NCI-H1105 (cell line): ENCODE measurements around the gene TEX26.
"Not testable (repeated sequence)": the region's sequence is repeated elsewhere in the genome, so short reads cannot be mapped to it uniquely, and the experiment has no call there.

Experiments
- DNase-seq: peaks from one replicate; lab custom pipeline; 2025; lab: John Stamatoyannopoulos, UW

TEX26 gene

DNA sequence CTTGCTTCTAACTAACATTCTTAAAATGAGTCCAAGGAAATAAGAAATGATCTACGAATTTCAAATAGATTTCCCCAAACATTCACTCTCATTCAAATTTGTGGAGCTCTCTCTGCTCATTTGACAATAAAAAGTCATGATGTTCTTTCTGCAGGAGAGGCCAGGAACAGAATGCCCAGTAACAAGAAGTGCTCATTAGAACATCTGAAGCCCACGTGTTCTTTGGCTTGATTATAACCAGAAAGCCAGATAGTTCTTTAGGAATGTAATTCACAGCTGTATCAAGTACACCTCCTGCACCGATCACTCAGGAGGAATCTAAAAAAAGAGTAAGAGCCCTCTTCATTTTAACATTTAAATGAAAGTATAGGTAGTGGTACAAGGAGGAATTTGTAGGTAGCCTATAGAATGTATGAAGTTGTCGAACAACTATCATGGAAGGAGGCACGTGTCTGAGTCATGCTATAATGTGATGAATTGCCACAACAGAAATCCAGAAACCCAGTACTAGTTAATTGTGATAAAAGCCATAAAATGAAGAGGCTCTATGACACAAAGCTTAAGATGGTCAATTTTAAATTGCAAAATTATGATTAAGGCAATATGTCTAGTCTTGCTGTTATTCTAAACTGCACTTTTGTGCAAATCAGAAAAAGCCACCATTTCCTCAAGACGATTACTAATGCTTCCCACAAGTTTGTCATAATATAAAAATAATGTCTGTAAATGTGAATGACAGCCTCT lies 13.6 kb upstream of the TEX26 start:
- no peak for DNase-seq

DNA sequence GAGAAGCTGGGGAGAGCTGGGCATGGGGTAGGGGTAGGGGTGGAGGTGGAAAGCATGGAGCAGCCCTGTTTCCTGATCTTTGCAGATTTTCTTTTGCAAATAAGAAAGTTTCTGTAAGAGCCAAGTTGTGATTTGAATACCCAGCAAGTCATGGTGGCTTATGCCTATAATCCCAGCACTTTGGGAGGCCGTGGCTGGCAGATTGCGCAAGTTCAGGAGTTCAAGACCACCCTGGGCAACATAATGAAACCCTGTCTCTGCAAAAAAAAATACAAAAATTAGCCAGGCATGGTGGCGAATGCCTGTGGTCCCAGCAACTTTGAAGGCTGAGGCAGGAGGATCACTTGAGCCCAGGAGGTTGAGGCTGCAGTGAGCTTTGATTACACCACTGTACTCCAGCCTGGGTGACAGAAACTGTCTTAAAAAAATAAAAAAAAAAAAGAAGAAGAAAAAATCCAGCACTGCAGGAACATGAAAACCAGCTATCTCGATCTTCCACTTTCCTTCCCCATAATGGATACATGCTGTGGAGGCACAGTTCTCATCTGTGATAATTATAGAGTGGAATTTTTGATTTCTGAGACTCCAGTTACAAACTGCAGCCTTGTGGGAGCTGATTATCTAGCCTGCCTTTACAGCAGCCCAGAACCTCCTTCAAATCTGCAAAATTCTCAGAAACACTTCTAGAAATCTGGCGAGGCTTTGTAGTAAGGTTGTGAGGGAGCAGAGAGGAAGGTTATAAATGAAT lies 12.1 kb upstream of the TEX26 start:
- DNase-seq: no peak

DNA sequence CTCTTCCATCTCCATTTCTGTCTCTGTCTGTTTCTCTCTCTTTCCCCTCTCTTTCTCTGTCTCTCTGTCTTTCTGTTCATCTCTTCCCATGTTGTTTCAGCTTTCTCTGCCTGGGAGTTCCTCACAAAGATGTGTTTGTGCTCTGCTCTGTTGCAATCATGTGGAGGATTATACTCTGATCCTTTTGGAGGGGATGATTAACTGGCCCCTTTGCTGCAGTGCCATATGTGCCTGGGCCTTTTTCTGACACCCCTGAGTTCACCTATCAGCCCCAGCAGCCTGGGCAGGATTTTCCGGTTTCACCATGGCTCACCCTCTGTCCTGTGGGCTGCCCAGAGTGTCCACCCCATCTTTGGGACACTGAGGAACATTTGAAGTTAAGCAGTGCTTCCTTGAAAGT lies 9.0 kb upstream of the TEX26 start:
- no peak for DNase-seq

DNA sequence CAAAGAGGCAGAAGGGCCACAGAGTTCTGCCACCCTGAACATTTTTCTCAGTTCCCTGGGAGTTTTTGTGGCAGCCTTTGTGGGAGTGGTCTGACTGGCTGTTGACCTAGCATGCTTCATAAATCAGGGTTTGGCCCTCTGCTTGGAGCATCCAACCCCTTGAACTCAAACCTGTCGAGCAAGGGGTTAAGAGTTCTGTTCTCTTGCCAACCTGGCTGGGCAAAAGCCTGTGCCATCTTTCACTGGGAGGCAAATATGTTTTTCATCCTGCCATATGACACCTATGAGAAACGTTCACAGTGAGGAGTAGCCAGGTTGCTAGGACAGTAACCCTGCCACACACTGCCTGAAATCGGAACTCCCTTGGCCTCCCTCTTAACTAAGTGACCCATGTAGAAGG lies 7.7 kb upstream of the TEX26 start:
- no peak for DNase-seq

DNA sequence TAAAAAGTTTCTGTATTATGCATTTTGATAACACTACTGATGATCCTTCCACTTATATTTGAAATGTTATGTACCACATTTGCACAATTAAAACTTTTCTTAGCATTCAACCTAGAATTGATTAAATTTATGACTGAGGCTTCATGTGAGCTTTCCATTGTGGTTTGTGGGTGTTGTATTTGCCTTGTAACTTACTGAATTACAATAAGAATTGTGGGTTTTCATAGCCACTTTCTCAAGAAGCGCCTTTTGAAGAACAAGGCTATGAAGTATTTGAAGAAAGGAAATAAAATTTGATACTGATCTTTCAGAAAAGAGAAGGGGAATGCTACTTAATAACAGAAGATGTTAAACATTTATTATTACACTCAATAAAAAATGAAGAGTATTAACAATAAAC lies 7.0 kb upstream of the TEX26 start:
- DNase-seq: no peak

DNA sequence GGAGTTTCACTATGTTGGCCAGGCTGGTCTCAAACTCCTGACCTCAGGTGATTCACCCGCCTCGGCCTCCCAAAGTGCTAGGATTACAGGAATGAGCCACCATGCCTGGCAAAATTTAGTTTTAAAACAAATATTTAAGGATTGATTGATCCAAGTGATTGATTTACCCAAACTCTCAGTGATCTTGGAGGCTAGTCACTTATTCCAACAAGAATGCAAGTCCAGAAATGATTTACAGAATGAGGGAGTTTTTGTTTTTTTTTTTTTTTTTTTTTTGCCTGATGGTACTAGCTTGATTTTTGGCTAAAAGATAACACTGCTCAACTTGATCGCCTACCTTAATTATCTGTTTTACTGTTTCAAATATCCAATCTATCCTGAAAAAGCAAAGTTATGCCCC lies 5.7 kb upstream of the TEX26 start:
- DNase-seq: no peak

DNA sequence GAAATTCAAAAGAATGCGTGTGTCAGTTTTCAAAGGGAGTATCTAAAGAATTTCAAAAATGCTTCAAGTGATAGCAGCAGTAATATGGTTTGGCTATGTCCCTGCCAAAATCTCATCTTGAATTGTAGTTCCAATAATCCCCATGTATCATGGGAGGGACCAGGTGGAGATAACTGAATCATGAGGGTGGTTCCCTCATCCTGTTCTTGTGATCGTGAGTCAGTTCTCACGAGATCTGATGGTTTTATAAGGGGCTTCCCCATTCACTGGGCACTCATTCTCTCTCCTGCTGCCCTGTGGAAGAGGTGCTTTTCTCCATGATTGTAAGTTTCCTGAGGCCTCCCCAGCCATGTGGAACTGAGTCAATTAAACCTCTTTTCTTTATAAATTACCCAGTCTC lies 5.3 kb upstream of the TEX26 start:
- DNase-seq: not testable (repeated sequence)

DNA sequence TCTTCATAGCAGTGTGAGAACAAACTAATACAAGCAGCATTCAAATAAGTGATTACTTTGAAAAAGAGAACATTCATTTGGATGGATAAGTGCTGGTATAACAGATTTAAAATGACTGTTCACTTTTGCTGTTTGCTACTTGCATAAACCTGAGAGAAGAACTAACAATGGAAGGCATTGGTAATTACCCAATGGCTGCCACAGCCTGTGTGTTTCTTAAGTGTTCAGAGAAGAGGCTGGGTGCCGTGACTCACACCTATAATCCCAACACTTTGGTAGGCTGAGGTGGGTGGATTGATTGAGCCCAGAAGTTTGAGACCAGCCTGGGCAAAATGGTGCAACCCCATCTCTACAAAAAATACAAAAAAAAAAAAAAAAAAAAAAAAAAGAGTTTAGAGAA lies 4.9 kb upstream of the TEX26 start:
- DNase-seq: no peak

DNA sequence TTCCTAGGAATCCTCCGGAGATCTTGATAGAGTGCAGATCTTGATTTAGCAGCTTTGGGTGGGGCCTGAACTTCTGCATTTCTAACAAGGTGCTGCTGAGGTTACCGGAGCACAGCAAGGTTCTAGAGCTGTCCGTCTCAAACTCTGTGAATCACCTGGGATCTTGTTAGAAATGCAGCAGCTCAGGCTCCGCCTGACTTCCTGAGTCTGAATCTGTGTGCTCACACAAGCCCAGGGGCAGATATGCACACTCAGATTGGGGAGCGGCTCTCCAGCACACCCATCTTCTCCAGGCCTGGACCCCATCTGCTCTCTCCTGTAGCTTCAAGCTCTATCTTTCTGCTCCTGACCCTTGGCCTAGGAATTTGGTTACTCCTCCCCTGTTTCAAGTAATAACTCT lies 3.5 kb upstream of the TEX26 start:
- no peak for DNase-seq

DNA sequence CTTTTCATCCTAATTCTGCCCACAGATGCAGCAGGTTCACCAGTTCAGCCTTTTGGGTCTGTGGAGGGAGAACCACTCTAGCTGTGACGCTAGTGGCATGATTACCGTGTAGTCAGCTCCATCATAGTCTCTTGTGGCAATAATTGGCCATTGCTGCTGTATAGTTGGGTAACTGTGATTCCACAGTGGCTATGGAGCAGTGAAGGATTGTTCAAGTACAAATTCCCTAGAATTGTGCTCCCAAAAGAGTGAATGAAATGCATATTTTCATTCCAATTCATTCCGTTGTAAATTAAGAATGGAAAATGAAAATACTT lies 856 bp downstream of the TEX26 start:
- no peak for DNase-seq

DNA sequence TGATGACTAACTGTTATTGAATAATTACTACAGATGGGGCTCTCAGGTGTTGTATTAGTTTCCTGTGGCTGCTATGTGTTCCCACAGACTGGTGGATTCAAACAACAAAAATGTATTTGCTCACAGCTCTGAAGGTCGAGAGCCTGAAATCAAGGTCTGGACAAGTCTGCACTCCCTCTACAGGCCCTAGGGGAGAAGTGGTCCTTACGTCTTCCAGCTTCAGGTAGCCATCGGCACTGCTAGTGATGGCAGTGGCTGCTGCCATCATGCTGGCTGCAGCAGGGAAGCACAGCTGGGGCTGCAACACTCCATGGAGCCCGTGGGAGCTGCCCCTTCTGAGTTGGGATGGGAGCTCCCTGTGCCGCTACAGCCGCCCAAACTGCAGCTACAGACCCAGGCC lies 1.9 kb downstream of the TEX26 start:
- no peak for DNase-seq

DNA sequence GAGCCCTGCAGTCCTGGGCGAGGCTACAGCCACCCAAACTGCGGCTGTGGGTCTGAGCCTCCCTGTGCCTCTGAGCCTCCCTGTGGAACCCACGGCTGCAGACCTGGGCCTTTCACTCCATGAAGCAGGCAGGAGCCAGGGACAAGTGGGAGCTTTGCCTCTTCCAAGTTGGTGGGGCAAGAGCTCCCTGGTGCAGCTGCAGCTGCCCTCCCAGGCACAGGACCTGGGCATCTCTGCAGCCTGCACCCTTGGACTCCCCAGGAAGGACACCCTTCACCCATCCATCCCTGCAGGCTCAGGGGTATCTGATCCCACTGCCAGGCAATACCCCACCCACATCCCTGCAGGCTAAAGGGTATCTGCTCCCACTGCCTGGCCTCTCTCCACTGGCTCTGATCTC lies 2.3 kb downstream of the TEX26 start:
- no peak for DNase-seq

DNA sequence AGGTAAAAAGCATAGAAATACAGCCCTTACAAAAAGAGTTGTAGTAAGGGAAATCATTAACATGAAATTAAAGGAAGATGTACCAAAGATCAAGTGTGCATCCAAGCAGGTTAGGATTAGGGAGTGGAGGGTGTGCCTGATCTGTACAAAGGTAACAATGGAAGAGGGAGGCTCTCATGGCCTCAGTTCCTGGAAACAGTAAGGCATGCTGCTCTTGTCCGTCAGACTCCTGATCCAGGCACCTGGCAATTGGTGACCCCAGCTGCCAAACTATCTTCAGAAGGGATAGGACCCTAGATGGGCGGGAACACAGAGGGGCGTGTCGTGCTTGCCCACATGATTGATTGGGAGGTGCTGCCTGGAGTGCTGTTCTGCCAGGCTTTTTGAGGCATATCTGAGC lies 4.5 kb downstream of the TEX26 start:
- no peak for DNase-seq

DNA sequence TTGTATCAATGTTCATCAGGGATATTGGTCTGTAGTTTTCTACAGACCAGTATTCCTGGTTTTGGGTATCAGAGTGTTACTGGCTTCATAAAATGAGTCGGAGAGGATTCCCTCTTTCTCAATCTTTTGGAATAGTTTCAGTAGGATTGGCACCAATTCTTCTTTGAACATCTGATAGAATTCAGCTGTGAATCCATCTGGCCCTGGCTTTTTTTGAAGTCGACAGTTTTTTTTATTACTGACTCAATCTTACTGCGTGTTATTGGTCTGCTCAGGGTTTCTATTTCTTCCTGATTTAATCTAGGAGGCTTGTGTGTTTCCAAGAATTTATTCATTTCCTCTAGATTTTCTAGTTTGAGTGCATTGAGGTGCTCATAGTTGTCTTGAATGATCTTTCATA lies 11.4 kb downstream of the TEX26 start:
- no peak for DNase-seq

DNA sequence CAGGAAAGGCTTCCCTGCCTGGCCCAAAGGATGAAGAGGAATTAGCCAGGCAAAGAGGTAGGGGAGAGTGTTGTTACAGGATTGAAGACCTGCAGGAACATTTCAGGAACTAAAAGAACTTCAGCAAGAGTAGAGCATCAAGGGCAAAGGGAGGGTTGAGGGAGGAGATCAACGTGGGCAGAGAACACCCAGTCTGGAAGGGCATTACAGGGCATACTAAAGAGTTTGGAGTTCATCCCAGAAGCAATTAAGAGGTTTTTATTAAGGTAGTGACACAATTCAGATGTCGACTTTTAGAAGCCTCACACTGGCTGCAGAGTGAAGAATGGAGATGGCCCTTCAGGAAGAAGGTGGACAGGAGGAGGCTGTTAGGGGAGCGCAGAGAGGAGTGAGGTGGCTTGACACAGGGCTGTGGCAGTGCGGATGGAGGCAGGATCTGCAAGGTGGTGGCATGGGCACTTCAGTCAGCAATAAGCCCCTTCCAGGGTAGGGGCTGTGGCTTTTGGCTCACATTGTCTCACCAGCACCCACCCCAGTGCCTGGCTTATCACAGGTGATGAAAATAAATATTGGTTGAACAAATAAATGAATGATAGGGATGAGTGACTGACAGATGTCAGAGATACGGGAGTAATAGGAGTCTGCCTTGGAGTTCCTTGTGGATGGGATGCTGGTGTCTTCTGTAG lies 24.9 kb downstream of the TEX26 start:
- no peak for DNase-seq

DNA sequence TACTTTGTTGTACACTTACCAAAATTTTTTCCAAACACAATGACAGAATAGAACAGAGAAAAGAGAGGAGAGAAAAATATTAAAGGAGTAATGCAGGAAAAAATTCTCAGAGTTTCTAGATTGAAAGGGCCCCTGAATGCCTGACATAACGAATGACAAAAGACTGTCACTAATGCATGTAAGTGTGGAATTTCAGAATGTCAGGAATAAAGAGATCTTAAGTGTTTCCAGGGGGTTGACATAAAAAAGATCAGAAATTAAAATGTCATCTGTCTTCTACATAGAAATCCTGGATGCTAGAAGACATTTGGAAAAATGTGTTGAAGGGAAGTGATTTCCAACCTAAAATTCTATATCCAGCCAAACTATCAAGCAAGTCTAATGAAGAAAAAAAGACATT lies 27.2 kb downstream of the TEX26 start:
- DNase-seq: no peak

DNA sequence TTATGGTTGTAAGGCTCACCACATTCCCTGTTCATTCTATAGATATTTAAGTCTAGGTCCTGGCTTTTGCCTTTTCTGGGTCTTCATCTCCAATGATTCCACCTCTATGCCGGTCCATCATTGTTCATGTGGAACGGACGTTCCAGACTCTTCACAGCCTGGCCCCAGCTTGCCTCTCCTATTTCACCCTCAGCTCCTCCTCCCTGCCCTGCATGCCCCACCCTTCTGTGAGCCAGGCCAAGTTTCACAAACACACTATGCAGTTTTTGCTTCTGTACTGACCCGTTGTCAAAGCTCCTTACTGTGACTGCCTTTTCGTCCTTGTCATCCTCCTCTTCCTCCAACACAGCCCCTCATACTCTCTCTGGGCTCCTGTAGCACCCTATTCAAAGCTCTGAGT lies 31.3 kb downstream of the TEX26 start:
- DNase-seq: no peak

DNA sequence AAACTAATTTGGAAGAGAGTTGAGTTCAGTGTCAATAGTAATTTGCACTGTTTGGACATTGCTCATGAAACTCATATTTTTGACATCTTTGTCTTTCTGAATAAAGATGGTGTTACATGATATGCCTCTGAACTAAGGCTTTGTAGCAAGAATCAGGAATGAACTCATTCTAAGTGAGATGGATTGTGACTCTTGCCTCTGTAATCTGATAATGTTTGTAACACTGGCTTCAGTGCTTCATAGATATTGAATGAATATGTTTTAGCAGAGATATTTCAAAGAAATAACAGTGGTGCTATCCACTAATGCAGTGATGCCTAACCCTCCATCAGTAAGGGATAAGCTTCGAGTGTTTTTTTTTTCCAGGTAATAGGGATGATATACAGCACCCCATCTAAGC lies 32.9 kb downstream of the TEX26 start:
- no peak for DNase-seq

DNA sequence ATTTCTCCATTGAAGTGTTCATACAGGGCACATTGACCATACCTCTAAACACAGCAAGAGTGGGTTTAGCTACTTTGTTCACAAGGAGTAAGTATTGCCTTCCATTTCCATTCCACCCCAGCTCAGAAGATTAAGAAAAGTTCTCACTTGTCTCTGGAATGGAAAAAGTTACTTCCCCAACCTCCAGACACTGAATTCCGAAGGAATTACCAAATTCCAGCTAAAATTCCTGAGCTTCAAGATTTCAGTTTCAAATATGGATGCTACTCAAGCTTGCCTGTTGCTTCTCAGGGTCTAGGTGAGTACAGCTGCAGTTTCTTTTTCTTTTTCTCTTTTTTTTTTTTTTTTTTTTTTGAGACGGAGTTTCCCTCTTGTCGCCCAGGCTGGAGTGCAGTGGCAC lies 33.6 kb downstream of the TEX26 start:
- no peak for DNase-seq

DNA sequence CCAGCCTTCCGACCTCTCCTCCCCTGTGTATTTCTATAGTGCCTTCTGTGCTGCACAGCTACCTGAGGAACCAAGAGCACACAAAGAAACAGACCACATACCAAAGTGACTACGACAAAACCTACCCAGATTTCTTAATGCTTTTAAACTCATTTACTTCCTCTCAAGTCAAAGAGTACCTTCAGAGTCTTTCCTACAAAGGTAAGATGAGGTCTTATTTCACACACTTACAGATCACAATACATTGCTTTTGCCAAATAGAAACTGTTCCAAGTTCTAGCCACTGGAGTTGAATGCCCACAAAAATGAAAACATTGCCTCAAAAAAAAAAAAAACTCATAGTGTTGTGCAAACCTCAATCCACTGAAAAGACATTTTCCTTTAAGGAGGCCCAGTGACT lies 36.4 kb downstream of the TEX26 start:
- no peak for DNase-seq

DNA sequence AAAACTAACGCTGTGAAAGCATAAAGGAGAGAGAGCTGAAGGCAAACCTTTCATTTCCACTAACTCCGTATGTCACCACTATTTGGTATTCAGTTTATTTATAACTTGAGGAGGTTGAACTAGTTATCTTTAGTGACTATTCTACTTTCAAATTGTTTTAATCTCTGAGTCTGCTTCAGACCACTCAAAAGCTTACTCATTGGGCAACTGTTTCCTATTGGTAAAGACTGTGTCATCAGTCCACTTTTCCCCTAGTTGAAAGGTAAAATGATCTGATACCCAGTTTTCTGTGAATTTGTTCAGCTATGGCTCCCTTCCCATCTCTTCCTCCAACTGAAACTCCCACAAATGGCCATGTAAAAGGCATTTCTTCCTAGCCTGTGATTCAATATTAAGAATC lies 39.1 kb downstream of the TEX26 start:
- DNase-seq: no peak

DNA sequence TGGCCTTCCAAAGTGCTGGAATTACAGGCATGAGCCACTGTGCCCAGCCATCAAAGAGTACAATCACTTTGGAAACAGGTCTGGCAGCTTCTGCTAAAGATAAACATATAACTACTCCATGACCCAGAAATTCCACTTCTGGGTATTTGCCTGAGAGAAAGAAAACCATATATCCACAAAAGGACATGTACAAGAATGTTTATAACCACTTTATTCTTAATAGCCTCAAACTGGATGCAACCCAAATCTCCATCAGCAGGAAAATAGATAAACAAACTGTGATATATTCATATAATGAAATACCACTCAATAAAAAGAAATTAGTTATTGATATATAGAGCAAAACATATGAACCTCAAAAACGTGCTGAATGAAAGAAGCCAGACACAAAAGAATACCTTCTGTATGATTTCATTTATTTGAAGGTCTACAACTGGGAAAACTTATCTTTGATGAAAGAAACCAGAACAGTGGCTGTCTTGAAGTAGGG lies 40.5 kb downstream of the TEX26 start:
- no peak for DNase-seq

DNA sequence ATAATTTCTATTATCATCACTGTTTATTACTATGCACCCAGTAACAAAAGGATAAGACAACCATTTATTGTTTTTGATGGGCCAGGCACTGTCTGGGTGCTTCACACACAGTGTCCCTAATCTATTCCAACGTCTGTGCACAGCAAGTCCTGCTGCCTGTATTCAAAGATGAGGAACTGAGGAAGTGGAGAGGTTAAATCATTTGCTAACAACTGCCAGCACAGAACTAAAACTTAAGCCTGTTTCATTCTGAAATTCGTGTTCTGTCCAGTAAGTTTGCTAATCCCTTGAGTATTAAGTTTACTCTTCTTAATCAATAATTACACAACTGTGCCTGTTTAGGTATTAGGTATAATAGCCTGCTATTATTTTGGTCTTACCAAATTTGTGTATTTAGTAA lies 41.9 kb downstream of the TEX26 start:
- no peak for DNase-seq
